B cell (primary cell): ENCODE data around the gene CTR9. TPM values are rescaled to one million over a fixed set of nuclear protein-coding genes. Genes with fewer than 3 reads are reported as not detected.

Experiments used
- ATAC-seq: fragments of 200-7000 bp; cut with Tn5 transposase; one replicate; pipeline ENCODE4 v1.10.0; 2021; ENCODE audit warnings: low read depth, mild to moderate bottlenecking, moderate number of reproducible peaks, moderate library complexity
- CTCF ChIA-PET: fragments of 350-600 bp; sonication (Branson Sonifier 250); formaldehyde crosslinking; loops from one replicate; lab custom pipeline; 2021; ENCODE audit warnings: antibody characterized with exemption, inconsistent platforms; lab: Charles Lee
- POLR2A ChIA-PET: fragments of 350-600 bp; sonication (Branson Sonifier 250); formaldehyde crosslinking; loops from one replicate; lab custom pipeline; 2021; ENCODE audit warnings: antibody characterized with exemption; lab: Charles Lee
- DNase-seq: peaks from one replicate; pipeline ENCODE4 v3.0.0; 2013
- H2AFZ ChIP-seq: 2 replicates; pipeline ENCODE4 v1.6.1; 2012; ENCODE audit warnings: mild to moderate bottlenecking, low read depth, low read length; ENCODE audit not compliant: insufficient read depth, poor library complexity, severe bottlenecking
- H3K27ac ChIP-seq, 2 donors: 1 replicate in 1 of 2; 2 replicates in 1 of 2; pipeline ENCODE4 v1.5.1; 2012 to 2013; ENCODE audit warnings: low read length in 2 of 2, mild to moderate bottlenecking in 2 of 2, moderate library complexity in 1 of 2
- H3K27me3 ChIP-seq, 4 experiments: fragments of 200-600 bp in 1 of 4; sonication (generic) in 1 of 4; replicated peaks in 1 of 4; 1 replicate in 2 of 4; 2 replicates in 2 of 4; pipeline versions ENCODE4 v1.6.1 to v1.7.0; 2013 to 2016; ENCODE audit warnings: low read length in 3 of 4, mild to moderate bottlenecking in 2 of 4, mixed read lengths in 1 of 4, moderate library complexity in 1 of 4; ENCODE audit not compliant: insufficient read depth in 4 of 4, control insufficient read depth in 3 of 4; ENCODE audit errors: control extremely low read depth in 1 of 4
- H3K36me3 ChIP-seq, 2 experiments: replicated peaks in 1 of 2; 1 replicate in 1 of 2; 2 replicates in 1 of 2; pipeline versions ENCODE4 v1.6.1 to v1.7.1; 2013; ENCODE audit warnings: low read length in 1 of 2; ENCODE audit not compliant: insufficient read depth in 2 of 2, control insufficient read depth in 1 of 2; ENCODE audit errors: control extremely low read depth in 1 of 2, extremely low read depth in 1 of 2
- H3K4me1 ChIP-seq, 2 donors: fragments of 200-600 bp in 1 of 2; sonication (generic) in 1 of 2; 1 replicate in 1 of 2; 2 replicates in 1 of 2; pipeline versions ENCODE4 v1.5.1 to v1.6.1; 2013 to 2017; ENCODE audit warnings: low read length in 2 of 2; ENCODE audit not compliant: control insufficient read depth in 2 of 2, insufficient read depth in 2 of 2
- H3K4me2 ChIP-seq: replicated peaks from 2 replicates; pipeline ENCODE3; 2012; ENCODE audit warnings: mild to moderate bottlenecking, low read depth, low read length; ENCODE audit not compliant: poor library complexity, severe bottlenecking
- H3K4me3 ChIP-seq, 5 experiments: fragments of 200-600 bp in 1 of 5; sonication (generic) in 1 of 5; 1 replicate in 3 of 5; 2 replicates in 2 of 5; pipeline versions ENCODE4 v1.5.1 to v1.7.0; 2011 to 2016; ENCODE audit warnings: low read length in 4 of 5, mild to moderate bottlenecking in 4 of 5, low read depth in 2 of 5, control low read depth in 1 of 5, moderate library complexity in 1 of 5; ENCODE audit not compliant: insufficient read depth in 1 of 5; ENCODE audit errors: control extremely low read depth in 1 of 5, extremely low read depth in 1 of 5
- H3K79me2 ChIP-seq: fragments of 200-600 bp; sonication (generic); one replicate; pipeline ENCODE4 v1.6.0; 2016; ENCODE audit warnings: low read length; ENCODE audit not compliant: control insufficient read depth, insufficient read depth
- H3K9ac ChIP-seq: fragments of 200-600 bp; sonication (generic); 2 replicates; pipeline ENCODE4 v1.6.1; 2017; ENCODE audit warnings: mild to moderate bottlenecking, low read length, moderate library complexity
- H3K9me3 ChIP-seq, 3 donors: one replicate each; pipeline versions ENCODE4 v1.6.1 to v1.7.1; 2013; ENCODE audit warnings: low read length in 2 of 3; ENCODE audit not compliant: control insufficient read depth in 2 of 3, insufficient read depth in 1 of 3; ENCODE audit errors: control extremely low read depth in 1 of 3
- H4K20me1 ChIP-seq: 2 replicates; pipeline ENCODE4 v1.6.0; 2012; ENCODE audit warnings: mild to moderate bottlenecking, low read length; ENCODE audit not compliant: insufficient read depth, control insufficient read depth, poor library complexity, severe bottlenecking
- H3K27ac Mint-ChIP-seq: one replicate; pipeline ENCODE4 v1.8.0; 2021; ENCODE audit warnings: mixed read lengths
- H3K27me3 Mint-ChIP-seq: one replicate; pipeline ENCODE4 v1.8.0; 2021; ENCODE audit warnings: mixed read lengths
- H3K4me1 Mint-ChIP-seq: one replicate; pipeline ENCODE4 v1.8.0; 2021; ENCODE audit warnings: mixed read lengths
- H3K4me3 Mint-ChIP-seq: one replicate; pipeline ENCODE4 v1.8.0; 2021; ENCODE audit warnings: mixed read lengths
- H3K9me3 Mint-ChIP-seq: one replicate; pipeline ENCODE4 v1.8.0; 2022; ENCODE audit warnings: mixed read lengths; ENCODE audit not compliant: insufficient read depth
- CTCF ChIP-seq: fragments of 200-600 bp; IDR thresholded peaks from one replicate; pipeline ENCODE4 v1.8.0; 2022; ENCODE audit warnings: antibody characterized with exemption, mild to moderate bottlenecking
- EZH2 ChIP-seq: IDR thresholded peaks from 2 replicates; pipeline ENCODE4 v1.6.1; 2012; ENCODE audit warnings: borderline replicate concordance, low read depth, mild to moderate bottlenecking, moderate library complexity, low read length; ENCODE audit not compliant: insufficient read depth, poor library complexity, severe bottlenecking
- WGBS: methylation state at CpG from one replicate; pipeline ENCODE4 v1.1.5; 2013; ENCODE audit warnings: missing lambda C conversion rate; ENCODE audit not compliant: insufficient coverage; 5-methylcytosine and 5-hydroxymethylcytosine counted together
- intact Hi-C: fragments of 100-400 bp; cut with micrococcal nuclease; formaldehyde crosslinking; loops from one replicate; pipeline ENCODE4 v1.10.0; 2022
- polyA plus RNA-seq: library from polyadenylated mRNA; depleted of rRNA; stranded (reverse); fragments of >200 nt; gene quantifications from 2 replicates; pipeline ENCODE4 v1.2.3, GENCODE V29; 2012
- total RNA-seq, 2 donors: library from RNA; stranded (reverse); fragments of 120-200 nt in 1 of 2; gene quantifications; 1 replicate in 1 of 2; 2 replicates in 1 of 2; pipeline versions ENCODE4 v1.2.3 to v1.2.4, GENCODE V29; 2013 to 2022

Gene CTR9
- total and polyA plus RNA-seq, 2 donors (not counting 1 experiment from before 2014, with no cell fraction given) = 9.0 to 46.7 TPM

- Histone ChIP-seq H3K4me2 (no peak overlapping the region), H3K27me3 (no peaks in the 10 kb centered on the region), H3K9me3 (no peaks in the 10 kb centered on the region), H4K20me1 (no peaks in the 10 kb centered on the region), H3K27ac (no peak overlapping the region), H3K4me1 (no peaks in the 10 kb centered on the region), H3K9ac (no peak overlapping the region), H3K4me3 (no peak overlapping the region), H2AFZ (no peak overlapping the region), H3K36me3 (no peaks in the 10 kb centered on the region), H3K79me2 (no peaks in the 10 kb centered on the region)
- intact Hi-C loops = no loop called here
- ChIA-PET CTCF (no interaction called here), POLR2A (no interaction called here)
- peaks cover 3% of the 10 kb centered on the region for H3K27me3 Mint-ChIP-seq
- no peaks in the 10 kb centered on the region for H3K4me1 Mint-ChIP-seq
- no peak overlapping the region for H3K4me3 Mint-ChIP-seq
- WGBS = 81% methylated on average over 4 of the region's 4 CpGs
- ATAC-seq (no peak), DNase-seq (no peak)
- H3K27ac Mint-ChIP-seq = no peak overlapping the region
- TF ChIP-seq CTCF = no peak
- no peak for TF ChIP-seq EZH2
- no peaks in the 10 kb centered on the region for H3K9me3 Mint-ChIP-seq
Measured at GRCh38 chr11:10715571-10715970, 35.5 kb upstream of the CTR9 start.

- Histone ChIP-seq H2AFZ (no peak overlapping the region), H3K4me1 (no peaks in the 10 kb centered on the region), H3K9me3 (no peaks in the 10 kb centered on the region), H3K79me2 (no peaks in the 10 kb centered on the region), H3K36me3 (no peaks in the 10 kb centered on the region), H3K27me3 (no peaks in the 10 kb centered on the region), H3K4me2 (no peak overlapping the region), H3K4me3 (no peak overlapping the region), H3K9ac (no peak overlapping the region), H4K20me1 (no peaks in the 10 kb centered on the region), H3K27ac (no peak overlapping the region)
- Mint-ChIP-seq H3K4me1 (no peaks in the 10 kb centered on the region), H3K4me3 (no peak overlapping the region), H3K9me3 (no peaks in the 10 kb centered on the region), H3K27me3 (peaks cover 3% of the 10 kb centered on the region), H3K27ac (no peak overlapping the region)
- TF ChIP-seq EZH2 (no peak), CTCF (no peak)
- intact Hi-C loops = no loop called here
- DNase-seq (no peak), ATAC-seq (no peak)
- WGBS = no CpG with 5 or more reads among the region's 3 CpGs
- ChIA-PET POLR2A (no interaction called here), CTCF (no interaction called here)
Measured at GRCh38 chr11:10716122-10716521, 34.9 kb upstream of the CTR9 start.
